ENCODE measurements around the gene APC2.

The APC2 gene

DNA sequence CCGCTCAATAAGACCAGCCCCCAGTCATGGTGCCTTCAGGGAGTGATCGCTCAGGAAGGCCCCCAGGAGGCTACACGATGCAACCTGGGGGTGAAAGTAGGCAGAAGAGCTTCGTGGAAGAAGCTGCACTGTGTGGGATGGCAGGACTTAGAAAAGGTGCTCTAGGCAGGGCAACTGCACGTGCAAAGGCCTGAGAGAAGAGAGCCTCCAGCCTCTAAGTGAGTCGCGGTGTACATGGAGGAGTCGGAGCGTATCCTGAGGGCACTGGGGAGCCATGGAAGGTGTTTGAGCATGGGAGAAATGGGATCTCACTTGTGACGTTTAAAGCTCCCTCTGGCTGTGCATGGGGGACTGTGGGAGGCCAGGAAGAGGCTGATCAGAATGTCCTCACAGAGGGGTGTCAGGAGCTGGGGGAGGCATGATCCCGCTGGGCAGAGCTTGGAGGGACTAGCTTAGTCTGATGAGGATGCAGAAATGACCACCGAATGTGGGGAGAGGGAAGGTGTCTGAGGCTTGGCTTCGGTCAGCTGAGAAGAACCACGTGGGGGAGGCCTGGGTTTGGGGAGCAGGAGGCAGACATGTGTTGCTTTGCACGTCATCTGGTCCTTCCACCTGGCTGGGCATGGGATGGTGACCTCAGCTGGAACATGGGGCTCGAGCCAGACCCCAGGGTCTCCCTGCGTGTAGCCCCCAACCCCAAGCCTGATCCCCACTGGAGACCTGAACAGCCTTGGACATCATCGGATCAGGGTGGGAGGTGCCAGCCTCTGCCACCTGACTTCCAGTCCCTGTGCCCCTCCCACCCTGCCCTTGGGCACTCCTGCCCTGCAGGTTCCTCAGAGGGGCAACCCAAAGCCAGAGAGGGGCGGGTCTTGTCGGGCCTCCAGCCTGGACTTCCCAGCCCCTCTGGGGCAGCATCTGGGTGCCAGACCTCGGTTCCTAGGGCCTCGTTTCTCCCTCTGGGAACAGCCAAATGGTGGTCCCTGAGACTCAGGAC is 1.1 kb downstream of the APC2 start:
- Histone ChIP-seq H3K9ac (no peak overlapping the region), H4K20me1 (ENCODE audit: insufficient read depth) (no peaks in the 10 kb centered on the region; the same call in 1 of the 2 replicates), H3K4me3 (IDR thresholded peaks at IDR 0.05; ENCODE audit: insufficient read depth, low read depth, low read length) (no peak overlapping the region), H3K27ac (no peak overlapping the region), H3K4me1 (ENCODE audit: low read depth, poor library complexity, severe bottlenecking) (peaks cover 15% of the 10 kb centered on the region), H3K36me3 (ENCODE audit: insufficient read depth) (no peaks in the 10 kb centered on the region), H3K27me3 (ENCODE audit: insufficient read depth, low read depth) (peaks cover 90% of the 10 kb centered on the region), H3K4me2 (no peak overlapping the region), H3K79me2 (ENCODE audit: insufficient read depth, low read depth) (no peaks in the 10 kb centered on the region), H2AFZ (ENCODE audit: low read depth) (no peak overlapping the region)
- TF ChIP-seq, protein P1, sequence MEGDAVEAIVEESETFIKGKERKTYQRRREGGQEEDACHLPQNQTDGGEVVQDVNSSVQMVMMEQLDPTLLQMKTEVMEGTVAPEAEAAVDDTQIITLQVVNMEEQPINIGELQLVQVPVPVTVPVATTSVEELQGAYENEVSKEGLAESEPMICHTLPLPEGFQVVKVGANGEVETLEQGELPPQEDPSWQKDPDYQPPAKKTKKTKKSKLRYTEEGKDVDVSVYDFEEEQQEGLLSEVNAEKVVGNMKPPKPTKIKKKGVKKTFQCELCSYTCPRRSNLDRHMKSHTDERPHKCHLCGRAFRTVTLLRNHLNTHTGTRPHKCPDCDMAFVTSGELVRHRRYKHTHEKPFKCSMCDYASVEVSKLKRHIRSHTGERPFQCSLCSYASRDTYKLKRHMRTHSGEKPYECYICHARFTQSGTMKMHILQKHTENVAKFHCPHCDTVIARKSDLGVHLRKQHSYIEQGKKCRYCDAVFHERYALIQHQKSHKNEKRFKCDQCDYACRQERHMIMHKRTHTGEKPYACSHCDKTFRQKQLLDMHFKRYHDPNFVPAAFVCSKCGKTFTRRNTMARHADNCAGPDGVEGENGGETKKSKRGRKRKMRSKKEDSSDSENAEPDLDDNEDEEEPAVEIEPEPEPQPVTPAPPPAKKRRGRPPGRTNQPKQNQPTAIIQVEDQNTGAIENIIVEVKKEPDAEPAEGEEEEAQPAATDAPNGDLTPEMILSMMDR (conservative IDR thresholded peaks at IDR 0.05; ENCODE audit: low read depth, low read length), result no peak

DNA sequence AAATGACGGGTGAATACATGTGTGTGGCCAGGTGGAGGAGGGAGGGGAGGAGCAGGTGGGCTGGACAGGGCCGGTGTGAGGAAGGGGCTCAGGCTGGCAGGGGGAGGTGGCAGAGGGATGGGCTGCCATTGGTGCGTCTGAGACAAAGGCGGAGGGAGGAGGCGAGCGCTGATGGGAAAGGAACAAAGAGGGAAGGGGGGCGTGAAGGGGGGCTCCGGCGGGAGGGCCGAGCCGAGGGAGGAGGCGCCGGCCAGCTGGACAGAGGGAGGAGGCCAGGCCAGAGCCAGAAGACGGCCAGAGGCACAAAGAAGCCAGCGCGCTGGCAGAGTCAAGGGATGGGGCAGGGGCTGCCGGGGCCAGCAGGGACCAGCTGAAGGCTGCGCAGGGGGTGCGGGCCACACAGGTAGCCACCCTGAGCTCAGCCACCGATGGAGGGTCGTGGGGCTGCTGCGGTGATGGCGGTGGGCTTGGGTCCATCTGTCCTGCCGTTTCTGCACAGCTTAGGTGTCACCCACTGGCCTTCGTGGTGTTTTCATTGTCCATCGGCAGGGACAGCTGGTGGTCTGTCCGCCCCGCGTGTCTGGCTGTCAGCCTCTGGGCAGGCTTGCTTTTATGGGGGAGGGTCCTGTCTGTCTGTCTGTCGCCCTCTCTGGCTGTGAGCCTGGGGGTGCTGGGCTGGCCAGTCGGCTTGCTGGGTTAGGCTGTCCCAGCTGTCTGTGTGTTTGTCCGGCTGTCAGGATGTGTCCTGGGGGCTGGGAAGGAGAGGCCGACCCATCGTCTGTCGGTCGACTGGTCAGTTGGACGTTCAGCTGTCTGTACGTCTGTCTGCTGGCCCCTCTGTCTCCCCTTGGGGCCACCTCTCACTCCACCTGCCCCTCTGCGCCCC is 2.2 kb downstream of the APC2 start:
- H2AFZ ChIP-seq (ENCODE audit: low read depth), result no peak overlapping the region
- H3K79me2 ChIP-seq (ENCODE audit: insufficient read depth, low read depth), result no peaks in the 10 kb centered on the region
- no peak overlapping the region for H3K27ac ChIP-seq
- H3K27me3 ChIP-seq (ENCODE audit: insufficient read depth, low read depth), result peaks cover 88% of the 10 kb centered on the region
- H4K20me1 ChIP-seq (ENCODE audit: insufficient read depth), result no peaks in the 10 kb centered on the region; the same call in 1 of the 2 replicates
- H3K9ac ChIP-seq, result no peak overlapping the region
- H3K4me3 ChIP-seq (IDR thresholded peaks at IDR 0.05; ENCODE audit: insufficient read depth, low read depth, low read length), result no peak overlapping the region
- peaks cover 17% of the 10 kb centered on the region for H3K4me1 ChIP-seq (ENCODE audit: low read depth, poor library complexity, severe bottlenecking)
- H3K36me3 ChIP-seq (ENCODE audit: insufficient read depth), result no peaks in the 10 kb centered on the region
- TF ChIP-seq, protein P1 (conservative IDR thresholded peaks at IDR 0.05; ENCODE audit: low read depth, low read length), result no peak
- no peak overlapping the region for H3K4me2 ChIP-seq

DNA sequence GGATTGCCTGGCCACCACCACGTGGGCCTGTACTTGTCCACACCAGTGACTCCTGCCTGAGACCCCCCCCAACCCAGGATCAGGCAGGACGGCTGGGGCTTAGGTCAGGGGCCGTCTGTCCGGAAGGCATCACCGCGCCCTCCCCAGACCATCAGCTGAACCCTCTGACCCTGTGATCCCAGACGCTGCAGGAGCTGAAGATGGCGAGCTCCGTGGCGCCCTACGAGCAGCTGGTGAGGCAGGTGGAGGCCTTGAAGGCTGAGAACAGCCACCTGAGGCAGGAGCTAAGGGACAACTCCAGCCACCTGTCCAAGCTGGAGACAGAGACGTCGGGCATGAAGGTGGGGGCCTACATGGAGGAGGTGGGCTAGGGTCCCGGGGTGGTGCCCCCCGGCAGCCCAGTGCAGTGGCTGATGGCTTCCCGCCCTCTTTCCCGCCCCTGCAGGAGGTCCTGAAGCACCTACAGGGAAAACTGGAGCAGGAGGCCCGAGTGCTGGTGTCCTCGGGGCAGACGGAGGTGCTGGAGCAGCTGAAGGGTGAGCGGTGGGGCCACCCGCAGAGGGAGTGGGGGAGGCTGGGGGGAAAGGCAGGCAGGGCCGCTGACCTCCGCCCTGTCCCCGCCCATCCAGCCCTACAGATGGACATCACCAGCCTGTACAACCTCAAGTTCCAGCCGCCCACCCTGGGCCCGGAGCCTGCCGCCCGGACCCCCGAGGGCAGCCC is 3.0 kb downstream of the APC2 start:
- TF ChIP-seq, protein P1 (conservative IDR thresholded peaks at IDR 0.05; ENCODE audit: low read depth, low read length), result no peak
- no peak overlapping the region for H2AFZ ChIP-seq (ENCODE audit: low read depth)
- no peaks in the 10 kb centered on the region; the same call in 1 of the 2 replicates for H4K20me1 ChIP-seq (ENCODE audit: insufficient read depth)
- no peaks in the 10 kb centered on the region for H3K36me3 ChIP-seq (ENCODE audit: insufficient read depth)
- no peak overlapping the region for H3K4me3 ChIP-seq (IDR thresholded peaks at IDR 0.05; ENCODE audit: insufficient read depth, low read depth, low read length)
- peaks cover 17% of the 10 kb centered on the region for H3K4me1 ChIP-seq (ENCODE audit: low read depth, poor library complexity, severe bottlenecking)
- peaks cover 88% of the 10 kb centered on the region for H3K27me3 ChIP-seq (ENCODE audit: insufficient read depth, low read depth)
- no peak overlapping the region; the same call in 1 of the 2 replicates for H3K4me2 ChIP-seq
- no peaks in the 10 kb centered on the region for H3K79me2 ChIP-seq (ENCODE audit: insufficient read depth, low read depth)
- no peak overlapping the region for H3K9ac ChIP-seq
- no peak overlapping the region for H3K27ac ChIP-seq
